GM12878 (cell line): ENCODE data around the gene AKT1S1. TPM values are rescaled to one million over a fixed set of nuclear protein-coding genes. Genes with fewer than 3 reads are reported as not detected.

Experiments
- BHLHE40 ChIP-seq, 2 experiments: fragments of 450-650 bp in 1 of 2; IDR thresholded peaks; 2 replicates each; pipeline ENCODE4 v1.6.1; 2011 to 2017; ENCODE audit warnings: low read depth in 2 of 2, borderline replicate concordance in 1 of 2, improper control_type of control experiment in 1 of 2, low read length in 1 of 2, mild to moderate bottlenecking in 1 of 2
- CEBPZ ChIP-seq: fragments of 150-350 bp; IDR thresholded peaks from 2 replicates; pipeline ENCODE4 v1.6.1; 2016; ENCODE audit warnings: low read depth, low read length
- CUX1 ChIP-seq: IDR thresholded peaks from 2 replicates; pipeline ENCODE4 v1.6.1; 2012; ENCODE audit warnings: improper control_type of control experiment, low read depth, low read length; ENCODE audit not compliant: insufficient replicate concordance
- FOXM1 ChIP-seq: IDR thresholded peaks from 2 replicates; pipeline ENCODE4 v1.6.1; 2012; ENCODE audit warnings: low read depth, mild to moderate bottlenecking, inconsistent platforms, low read length, moderate library complexity
- IKZF2 ChIP-seq, 2 experiments: fragments of 450-650 bp; IDR thresholded peaks; 2 replicates each; pipeline ENCODE4 v1.6.1; 2017; ENCODE audit warnings: mild to moderate bottlenecking in 2 of 2, moderate library complexity in 2 of 2
- IRF3 ChIP-seq: fragments of 450-650 bp; IDR thresholded peaks from 2 replicates; pipeline ENCODE4 v1.6.1; 2014; ENCODE audit warnings: mild to moderate bottlenecking
- NBN ChIP-seq: fragments of 450-650 bp; IDR thresholded peaks from 2 replicates; pipeline ENCODE4 v1.6.1; 2016
- NR2F1 ChIP-seq: fragments of 450-650 bp; conservative IDR thresholded peaks from 2 replicates; pipeline ENCODE4 v1.6.1; 2017; ENCODE audit warnings: mild to moderate bottlenecking
- NRF1 ChIP-seq: conservative IDR thresholded peaks from 2 replicates; pipeline ENCODE4 v1.6.1; 2011; ENCODE audit warnings: mild to moderate bottlenecking, low read depth, low read length, improper control_type of control experiment
- POU2F2 ChIP-seq: IDR thresholded peaks from 3 replicates; pipeline ENCODE4 v1.6.1; 2011; ENCODE audit warnings: low read depth, mild to moderate bottlenecking, low read length, borderline replicate concordance
- RAD21 ChIP-seq: IDR thresholded peaks from 2 replicates; pipeline ENCODE4 v1.6.1; 2011; ENCODE audit warnings: mild to moderate bottlenecking, low read depth, low read length, moderate library complexity; ENCODE audit not compliant: insufficient read depth
- RUNX3 ChIP-seq: IDR thresholded peaks from 2 replicates; pipeline ENCODE4 v1.6.1; 2012; ENCODE audit warnings: low read length, inconsistent platforms
- YY1 ChIP-seq: IDR thresholded peaks from 2 replicates; pipeline ENCODE4 v1.6.1; 2011; ENCODE audit warnings: low read depth, mild to moderate bottlenecking, low read length
- ZBTB40 ChIP-seq: fragments of 450-650 bp; IDR thresholded peaks from 2 replicates; pipeline ENCODE4 v1.6.1; 2016; ENCODE audit warnings: mild to moderate bottlenecking, moderate library complexity, borderline replicate concordance
- ZNF207 ChIP-seq: fragments of 450-650 bp; IDR thresholded peaks from 2 replicates; pipeline ENCODE4 v1.6.1; 2014; ENCODE audit warnings: antibody characterized with exemption, mild to moderate bottlenecking, borderline replicate concordance
- polyA plus RNA-seq, 11 experiments: library from polyadenylated mRNA; depleted of rRNA in 4 of 11; unstranded in 6 of 11; stranded (reverse) in 5 of 11; fragments of >200 nt; fragmentation: Nextera tagmentation in 4 of 11; fragmentation: Illumina TruSeq in 1 of 11; extraction: Ambion mirVana in 4 of 11; extraction: Trizol in 1 of 11; gene quantifications; 1 replicate in 1 of 11; 2 replicates in 10 of 11; pipeline versions ENCODE4 v1.2.1 to v1.2.3, GENCODE V29; 2011 to 2016; ENCODE audit warnings: inconsistent platforms in 2 of 11, missing spikeins in 2 of 11, low read depth in 1 of 11
- total RNA-seq, 4 experiments: library from RNA; depleted of rRNA in 3 of 4; stranded (reverse); fragments of >200 nt in 3 of 4; fragmentation: Illumina TruSeq in 1 of 4; extraction: Trizol in 1 of 4; gene quantifications; 2 replicates each; pipeline versions ENCODE4 v1.2.1 to v1.2.3, GENCODE V29; 2013 to 2021

Gene AKT1S1
- total and polyA plus RNA-seq, 10 of the 15 experiments (the other 5 are each of a cell fraction or from before 2014, with no cell fraction given), result 0.43 to 23.0 (median 12.3) TPM

- TF ChIP-seq POU2F2 (no peak), ZBTB40 (peak; percentile 26; the same call in 1 of the 2 replicates), CEBPZ (no peak), NBN (peak; percentile 13; the same call in 1 of the 2 replicates), YY1 (peak; percentile 14; the same call in 1 of the 2 replicates), NRF1 (peak; percentile 63), RAD21 (no peak), FOXM1 (no peak), BHLHE40 (IDR thresholded peaks at IDR 0.05; ENCODE audit: borderline replicate concordance in 1 of 2, low read depth in 2 of 2, low read length in 1 of 2) (peak; percentile 55 to 61; a peak in 3 of 4 replicates), ZNF207 (no peak), CUX1 (no peak), NR2F1 (peak; percentile 58; the same call in 1 of the 2 replicates), IRF3 (peak; percentile 87; the same call in 1 of the 2 replicates), RUNX3 (peak; percentile 31; the same call in 1 of the 2 replicates), IKZF2 (IDR thresholded peaks at IDR 0.05) (peak; percentile 84 to 86)
Observed at GRCh38 chr19:49869484-49870308, 7.5 kb downstream of the AKT1S1 start (continued).
